PC-9 (cell line): ENCODE data around the gene ILF2. TPM values are rescaled to one million over a fixed set of nuclear protein-coding genes. Genes with fewer than 3 reads are reported as not detected.

ENCODE experiments used
- BruUV-seq: library from RNA; stranded (reverse); fragments of 400-500 nt; replicated peaks from 2 replicates; lab custom pipeline; 2021; lab: Mats Ljungman, UMichigan
- CTCF ChIA-PET: fragments of 300-600 bp; sonication (Branson Sonifier 250); formaldehyde crosslinking; loops from one replicate; lab custom pipeline; 2022; ENCODE audit warnings: antibody characterized with exemption; lab: Charles Lee
- POLR2A ChIA-PET: fragments of 300-600 bp; sonication (Branson Sonifier 250); formaldehyde crosslinking; loops from one replicate; lab custom pipeline; 2022; ENCODE audit warnings: antibody characterized with exemption; ENCODE audit not compliant: unreplicated experiment; lab: Charles Lee
- DNase-seq, 2 experiments: peaks; one replicate each; pipeline versions ENCODE4 v3.0.0 to v3.0.0-alpha.2; 2015 to 2022; ENCODE audit warnings: mixed read lengths in 1 of 2
- H2AFZ ChIP-seq: fragments of 200-600 bp; sonication (generic); 2 replicates; pipeline ENCODE4 v1.8.1; 2017; ENCODE audit warnings: antibody characterized with exemption
- H3F3A ChIP-seq: fragments of 200-600 bp; sonication (generic); 2 replicates; pipeline ENCODE4 v1.8.1; 2017; ENCODE audit warnings: antibody characterized with exemption, mild to moderate bottlenecking, low read depth; ENCODE audit not compliant: insufficient read depth
- H3K27ac ChIP-seq: fragments of 200-600 bp; sonication (generic); 2 replicates; pipeline ENCODE4 v1.6.1; 2016; ENCODE audit warnings: mixed run types
- H3K27me3 ChIP-seq: fragments of 200-600 bp; sonication (generic); 2 replicates; pipeline ENCODE4 v1.6.1; 2016; ENCODE audit warnings: low read depth, mixed run types; ENCODE audit not compliant: insufficient read depth
- H3K36me3 ChIP-seq: fragments of 200-600 bp; sonication (generic); 2 replicates; pipeline ENCODE4 v1.6.1; 2016; ENCODE audit warnings: low read depth, mixed run types
- H3K4me1 ChIP-seq: fragments of 200-600 bp; sonication (generic); replicated peaks from 2 replicates; pipeline ENCODE4 v1.6.1; 2016; ENCODE audit warnings: mixed run types; ENCODE audit not compliant: insufficient read depth
- H3K4me2 ChIP-seq: fragments of 200-600 bp; sonication (generic); 2 replicates; pipeline ENCODE4 v1.6.1; 2017; ENCODE audit warnings: mixed run types
- H3K4me3 ChIP-seq: fragments of 200-600 bp; sonication (generic); 2 replicates; pipeline ENCODE4 v1.6.1; 2016; ENCODE audit warnings: mixed run types
- H3K79me2 ChIP-seq: fragments of 200-600 bp; sonication (generic); 2 replicates; pipeline ENCODE4 v1.6.1; 2017; ENCODE audit warnings: low read depth, mixed run types
- H3K9me2 ChIP-seq: fragments of 200-600 bp; sonication (generic); 2 replicates; pipeline ENCODE4 v1.8.1; 2017; ENCODE audit warnings: mild to moderate bottlenecking; ENCODE audit not compliant: insufficient read depth
- H3K9me3 ChIP-seq: fragments of 200-600 bp; sonication (generic); 2 replicates; pipeline ENCODE4 v1.8.1; 2016; ENCODE audit warnings: low read depth; ENCODE audit not compliant: insufficient read depth
- H4K20me1 ChIP-seq: fragments of 200-600 bp; sonication (generic); 2 replicates; pipeline ENCODE4 v1.8.1; 2017; ENCODE audit not compliant: insufficient read depth
- EZH2 ChIP-seq: fragments of 200-600 bp; sonication (generic); IDR thresholded peaks from 2 replicates; pipeline ENCODE4 v1.8.0; 2017; ENCODE audit warnings: antibody characterized with exemption, low read depth
- intact Hi-C: fragments of 100-400 bp; cut with micrococcal nuclease; formaldehyde crosslinking; loops from one replicate; pipeline ENCODE4 v1.10.0; 2022; ENCODE audit not compliant: unreplicated experiment
- total RNA-seq: library from RNA; stranded (reverse); gene quantifications from 2 replicates; pipeline ENCODE4 v1.2.3, GENCODE V29; 2021
- TF ChIP-seq, protein P1 (sequence below): fragments of 200-600 bp; sonication (generic); conservative IDR thresholded peaks from 2 replicates; pipeline ENCODE4 v1.6.1; 2017; ENCODE audit warnings: mixed run types, antibody characterized with exemption, mild to moderate bottlenecking, moderate library complexity

Gene ILF2
- total RNA-seq, 1 experiment from 2014 or later: 145 TPM

DNA sequence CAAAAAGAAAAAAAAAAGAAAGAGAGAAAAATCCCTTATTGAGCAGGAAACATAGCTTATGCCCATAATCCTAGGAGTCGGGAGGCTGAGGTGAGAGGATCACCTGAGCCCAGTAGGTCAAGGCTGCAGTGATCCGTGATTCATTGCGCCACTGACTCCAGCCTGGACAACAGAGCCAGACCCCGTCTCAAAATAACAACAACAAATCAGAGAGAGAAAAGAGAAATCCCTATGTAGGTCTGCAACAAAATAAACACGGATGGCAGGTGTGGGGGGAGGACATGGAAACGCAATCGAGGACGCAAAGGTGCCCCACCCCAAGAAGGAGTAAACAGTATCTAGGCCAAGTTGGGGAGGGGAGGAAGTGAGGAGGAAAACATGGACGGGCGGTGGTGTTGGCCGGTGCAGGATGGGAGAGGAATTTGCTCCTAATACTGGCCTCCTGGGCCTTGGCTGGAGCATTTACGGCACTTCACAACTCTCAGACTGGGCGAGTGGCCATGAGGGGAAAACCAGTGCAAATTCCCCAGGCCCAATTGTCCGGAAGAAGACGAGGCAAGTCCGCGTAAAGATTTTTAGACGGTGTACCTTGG is 37.5 kb downstream of the ILF2 start:
- H3K79me2 ChIP-seq: peaks cover 43% of the 10 kb centered on the region
- H3K4me2 ChIP-seq: peak overlapping the region; percentile 80
- H3K4me1 ChIP-seq: peaks cover 20% of the 10 kb centered on the region
- intact Hi-C loops: loop anchor here (1.0 kb wide), 1 partner anchor 20 kb away; the partner anchor contains the start of gene S100A16
- H4K20me1 ChIP-seq: peaks cover 12% of the 10 kb centered on the region
- H3K9me3 ChIP-seq: no peaks in the 10 kb centered on the region
- no TSS peak for BruUV-seq
- POLR2A ChIA-PET: interaction anchor here (0.6 to 2.1 kb wide), 13 partner anchors 15 to 1647 kb away, joined by 3 to 48 read pairs (median 6); partner anchors contain the start of genes S100A14, S100A16 and S100A4
- peak overlapping the region; percentile 100 for H3K27ac ChIP-seq
- peaks cover 21% of the 10 kb centered on the region for H3F3A ChIP-seq
- H3K36me3 ChIP-seq: peaks cover 21% of the 10 kb centered on the region
- TF ChIP-seq, protein P1, sequence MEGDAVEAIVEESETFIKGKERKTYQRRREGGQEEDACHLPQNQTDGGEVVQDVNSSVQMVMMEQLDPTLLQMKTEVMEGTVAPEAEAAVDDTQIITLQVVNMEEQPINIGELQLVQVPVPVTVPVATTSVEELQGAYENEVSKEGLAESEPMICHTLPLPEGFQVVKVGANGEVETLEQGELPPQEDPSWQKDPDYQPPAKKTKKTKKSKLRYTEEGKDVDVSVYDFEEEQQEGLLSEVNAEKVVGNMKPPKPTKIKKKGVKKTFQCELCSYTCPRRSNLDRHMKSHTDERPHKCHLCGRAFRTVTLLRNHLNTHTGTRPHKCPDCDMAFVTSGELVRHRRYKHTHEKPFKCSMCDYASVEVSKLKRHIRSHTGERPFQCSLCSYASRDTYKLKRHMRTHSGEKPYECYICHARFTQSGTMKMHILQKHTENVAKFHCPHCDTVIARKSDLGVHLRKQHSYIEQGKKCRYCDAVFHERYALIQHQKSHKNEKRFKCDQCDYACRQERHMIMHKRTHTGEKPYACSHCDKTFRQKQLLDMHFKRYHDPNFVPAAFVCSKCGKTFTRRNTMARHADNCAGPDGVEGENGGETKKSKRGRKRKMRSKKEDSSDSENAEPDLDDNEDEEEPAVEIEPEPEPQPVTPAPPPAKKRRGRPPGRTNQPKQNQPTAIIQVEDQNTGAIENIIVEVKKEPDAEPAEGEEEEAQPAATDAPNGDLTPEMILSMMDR: no peak
- no peak for TF ChIP-seq EZH2
- H2AFZ ChIP-seq: no peak overlapping the region
- H3K9me2 ChIP-seq: no peaks in the 10 kb centered on the region
- H3K27me3 ChIP-seq: no peaks in the 10 kb centered on the region
- CTCF ChIA-PET: no interaction called here
- peak overlapping the region; percentile 96; the same call in 1 of the 2 replicates for H3K4me3 ChIP-seq
- DNase-seq: no peak

DNA sequence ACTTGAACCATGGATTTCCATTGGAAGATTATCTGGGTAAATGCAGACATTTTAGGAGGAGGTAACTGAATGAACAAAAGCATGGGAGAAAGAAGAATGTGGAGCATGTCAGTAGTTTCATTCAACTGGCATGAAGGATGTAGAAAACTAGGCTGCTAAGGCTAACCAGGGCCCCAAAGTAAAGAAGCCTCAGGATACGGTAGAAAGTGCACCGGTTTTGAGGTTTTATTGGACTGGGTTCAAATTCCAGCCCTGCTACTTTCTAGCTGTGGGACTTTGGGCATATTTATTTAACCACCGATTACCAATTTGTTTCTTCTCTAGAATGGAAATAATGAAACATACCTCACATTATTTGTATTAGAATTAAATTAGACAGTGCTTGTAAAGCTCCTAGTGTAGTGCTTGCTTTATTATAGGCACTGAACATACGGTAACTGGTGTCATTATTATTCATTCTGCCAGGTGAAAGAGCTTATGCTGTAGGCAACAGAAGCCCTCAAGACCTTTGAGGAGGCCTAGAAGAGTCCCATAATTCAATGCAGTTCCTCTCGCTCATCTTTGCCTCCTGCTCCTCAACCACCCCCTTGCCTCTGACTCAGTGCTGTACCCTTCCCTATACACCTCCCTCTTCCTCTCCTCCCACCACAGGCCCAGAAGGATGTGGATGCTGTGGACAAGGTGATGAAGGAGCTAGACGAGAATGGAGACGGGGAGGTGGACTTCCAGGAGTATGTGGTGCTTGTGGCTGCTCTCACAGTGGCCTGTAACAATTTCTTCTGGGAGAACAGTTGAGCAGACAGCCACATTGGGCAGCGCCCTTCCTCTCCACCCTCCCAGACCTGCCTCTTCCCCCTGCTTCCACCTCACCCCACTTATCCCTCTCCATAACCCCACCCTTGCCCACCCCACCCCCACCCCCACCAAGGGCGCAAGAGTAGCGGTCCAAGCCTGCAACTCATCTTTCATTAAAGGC is 39.5 kb downstream of the ILF2 start:
- no TSS peak for BruUV-seq
- POLR2A ChIA-PET: no interaction called here

DNA sequence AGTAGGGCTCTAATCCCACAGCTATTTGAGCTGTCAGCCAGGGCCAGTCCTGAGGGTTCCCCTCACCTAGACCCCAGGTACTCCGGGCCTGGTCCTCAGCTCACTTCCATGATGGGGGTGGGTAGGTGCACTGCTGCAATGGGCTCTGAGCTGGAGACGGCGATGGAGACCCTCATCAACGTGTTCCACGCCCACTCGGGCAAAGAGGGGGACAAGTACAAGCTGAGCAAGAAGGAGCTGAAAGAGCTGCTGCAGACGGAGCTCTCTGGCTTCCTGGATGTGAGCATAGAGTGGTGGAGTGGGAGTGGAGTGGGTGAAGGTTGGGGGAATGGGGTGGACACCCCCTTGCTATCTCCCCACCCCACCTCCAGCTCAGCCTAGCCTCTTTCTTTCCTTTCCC is 40.4 kb downstream of the ILF2 start:
- intact Hi-C loops: no loop called here
- TF ChIP-seq EZH2: no peak
- TF ChIP-seq, protein P1: no peak
- Histone ChIP-seq H3K4me2 (no peak overlapping the region), H3K27ac (no peak overlapping the region), H2AFZ (no peak overlapping the region), H3K4me1 (peaks cover 26% of the 10 kb centered on the region), H3K9me2 (no peaks in the 10 kb centered on the region), H3K79me2 (peaks cover 29% of the 10 kb centered on the region), H4K20me1 (peaks cover 2% of the 10 kb centered on the region; the same call in 1 of the 2 replicates), H3K9me3 (no peaks in the 10 kb centered on the region), H3F3A (peaks cover 21% of the 10 kb centered on the region), H3K4me3 (no peak overlapping the region), H3K36me3 (no peaks in the 10 kb centered on the region; the same call in 1 of the 2 replicates), H3K27me3 (no peaks in the 10 kb centered on the region)
- BruUV-seq: no TSS peak
- DNase-seq: no peak
- POLR2A ChIA-PET: no interaction called here
- CTCF ChIA-PET: no interaction called here

More for the DNA sequence above, 39.5 kb downstream of the ILF2 start:
- no peak overlapping the region for H3K4me2 ChIP-seq
- peaks cover 18% of the 10 kb centered on the region for H3F3A ChIP-seq
- intact Hi-C loops: no loop called here
- no peak for TF ChIP-seq EZH2
- TF ChIP-seq, protein P1: no peak
- H3K27me3 ChIP-seq: no peaks in the 10 kb centered on the region
- peaks cover 3% of the 10 kb centered on the region for H3K36me3 ChIP-seq
- no peak overlapping the region for H3K27ac ChIP-seq
- CTCF ChIA-PET: no interaction called here
- H4K20me1 ChIP-seq: peaks cover 4% of the 10 kb centered on the region; the same call in 1 of the 2 replicates
- H3K4me3 ChIP-seq: no peak overlapping the region
- H3K9me2 ChIP-seq: no peaks in the 10 kb centered on the region
- no peak overlapping the region for H2AFZ ChIP-seq
- H3K79me2 ChIP-seq: peaks cover 29% of the 10 kb centered on the region
- H3K4me1 ChIP-seq: peaks cover 26% of the 10 kb centered on the region
- no peak for DNase-seq
- no peaks in the 10 kb centered on the region for H3K9me3 ChIP-seq
